IPS-11a (cell line): Measurements from ENCODE around the gene ASTN2.

Source experiments
- H3K4me3 ChIP-seq: one replicate; pipeline ENCODE4 v1.5.1; 2013; ENCODE audit warnings: low read depth, low read length, control low read depth

The ASTN2 gene

GRCh38 chr9:117303643-117304230 is 111.1 kb downstream of the ASTN2 start:
- no peak overlapping the region for H3K4me3 ChIP-seq

- no peak overlapping the region for H3K4me3 ChIP-seq
These were observed 112.4 kb downstream of the ASTN2 start for GRCh38 chr9:117302487-117302886.

DNA sequence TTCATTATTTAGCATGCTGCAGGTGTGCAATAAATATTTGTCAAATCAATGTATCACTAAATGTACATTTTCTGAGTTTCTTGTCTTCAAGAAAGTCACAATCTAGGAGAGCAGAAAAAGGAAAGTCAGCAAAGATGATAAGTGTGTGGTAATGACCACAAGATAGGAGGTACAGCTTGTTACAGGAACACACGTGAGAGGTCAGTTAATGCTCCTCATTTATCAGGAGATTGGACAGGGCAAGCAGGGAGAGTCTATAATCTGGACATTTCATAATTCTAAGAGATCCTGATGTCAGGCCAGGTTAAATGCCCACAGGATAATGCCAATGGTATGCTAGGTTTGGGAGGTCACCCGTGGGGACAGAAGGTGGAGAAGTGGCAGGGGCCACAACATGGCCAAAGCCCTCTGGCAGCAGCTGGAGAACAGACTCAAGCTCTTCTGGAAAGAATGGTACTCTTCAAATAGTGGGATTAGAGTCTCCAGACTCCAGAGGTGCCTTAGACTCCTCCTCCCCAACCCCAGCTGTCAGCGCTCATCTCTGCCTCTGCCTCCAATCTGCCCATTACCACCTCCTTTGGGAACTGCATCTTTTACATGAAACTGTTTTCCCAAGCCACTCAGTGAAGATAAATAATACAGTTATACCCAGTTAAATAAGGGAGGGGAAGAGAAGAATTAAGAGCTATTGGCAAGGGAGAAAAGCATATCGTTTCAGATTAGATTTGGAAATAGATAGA is 114.3 kb downstream of the ASTN2 start:
- H3K4me3 ChIP-seq = no peak overlapping the region

DNA sequence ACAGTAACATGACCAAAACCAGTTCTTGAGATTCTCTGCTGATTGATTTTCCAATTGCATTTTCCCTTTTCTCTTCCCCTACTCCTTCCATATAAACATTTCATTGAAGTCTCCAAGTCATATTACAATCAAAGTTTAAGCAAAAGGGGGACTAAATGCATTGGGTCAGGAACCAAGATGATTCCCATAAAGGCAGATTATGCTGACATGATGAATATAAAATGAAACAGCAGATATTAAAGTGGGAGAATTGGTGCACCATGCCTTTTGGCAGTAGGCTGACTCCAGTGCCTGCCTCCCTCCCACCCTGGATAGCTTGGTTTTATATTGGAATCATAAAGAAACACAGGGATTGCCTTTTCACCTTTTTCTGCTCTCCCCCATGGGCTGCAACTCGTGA is 118.4 kb downstream of the ASTN2 start:
- H3K4me3 ChIP-seq = no peak overlapping the region

GRCh38 chr9:117293206-117294114 is 121.4 kb downstream of the ASTN2 start:
- H3K4me3 ChIP-seq = no peak overlapping the region

DNA sequence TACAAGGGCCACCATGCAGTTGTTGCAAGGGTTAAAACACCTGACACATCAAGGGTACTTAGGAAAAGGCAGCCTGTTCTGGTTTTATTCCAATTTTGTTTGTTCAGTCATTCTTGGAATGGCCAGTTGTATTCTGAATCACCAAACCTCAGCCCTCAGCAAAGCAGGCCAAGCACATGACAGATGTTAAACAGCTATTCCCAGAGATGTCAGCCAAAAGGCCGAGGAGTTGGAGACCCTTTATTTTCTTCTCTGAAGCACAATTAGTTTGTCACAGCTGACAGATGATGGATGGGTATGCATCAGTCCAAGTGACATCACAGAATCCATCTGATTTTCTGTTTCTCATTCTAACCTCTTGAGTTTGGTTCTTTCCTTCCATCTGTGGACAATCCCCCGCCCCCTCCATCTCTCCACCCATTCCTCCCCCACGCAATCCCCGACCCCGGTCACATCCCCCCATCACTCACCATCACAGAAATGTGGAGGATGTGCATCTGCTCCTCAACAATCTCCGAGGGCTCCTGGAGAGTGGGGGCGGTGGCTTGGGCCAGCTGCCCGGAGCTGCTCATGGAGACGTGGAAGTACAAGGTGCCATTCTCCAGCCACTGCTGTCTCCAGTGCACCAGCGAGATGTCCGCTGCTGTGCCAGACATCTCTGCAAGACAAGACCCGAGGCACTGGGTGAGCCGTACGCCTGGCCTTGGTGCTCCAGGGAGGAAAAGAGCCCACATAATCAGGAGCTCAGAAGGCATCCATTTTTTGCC is 123.8 kb downstream of the ASTN2 start:
- no peak overlapping the region for H3K4me3 ChIP-seq

GRCh38 chr9:117290306-117290840 is 124.5 kb downstream of the ASTN2 start:
- H3K4me3 ChIP-seq = no peak overlapping the region

- H3K4me3 ChIP-seq = no peak overlapping the region
These were observed 128.6 kb downstream of the ASTN2 start for GRCh38 chr9:117286245-117286644.

GRCh38 chr9:117284414-117284813 is 130.4 kb downstream of the ASTN2 start:
- H3K4me3 ChIP-seq = no peak overlapping the region

GRCh38 chr9:117282541-117282940 is 132.3 kb downstream of the ASTN2 start:
- no peak overlapping the region for H3K4me3 ChIP-seq

- no peak overlapping the region for H3K4me3 ChIP-seq
These were observed 136.3 kb downstream of the ASTN2 start for GRCh38 chr9:117278471-117279035.

DNA sequence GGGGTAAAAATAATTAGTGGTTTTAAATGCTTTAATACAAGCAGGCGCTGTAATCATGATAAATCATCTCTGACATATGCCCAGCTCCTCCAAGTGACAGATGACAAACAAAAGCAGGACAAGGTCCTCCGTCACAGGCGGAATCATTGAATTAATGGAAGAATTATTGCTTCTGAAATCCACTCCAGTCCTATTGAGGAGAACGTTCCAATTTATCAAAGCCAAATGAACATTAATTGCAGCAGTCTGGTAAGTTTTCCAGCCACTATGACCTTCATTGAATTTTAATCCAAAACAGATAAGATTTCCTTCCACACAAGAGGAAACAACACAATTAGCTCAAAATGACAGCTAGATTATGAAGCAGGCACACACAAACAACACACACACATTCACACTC is 136.8 kb downstream of the ASTN2 start:
- no peak overlapping the region for H3K4me3 ChIP-seq

DNA sequence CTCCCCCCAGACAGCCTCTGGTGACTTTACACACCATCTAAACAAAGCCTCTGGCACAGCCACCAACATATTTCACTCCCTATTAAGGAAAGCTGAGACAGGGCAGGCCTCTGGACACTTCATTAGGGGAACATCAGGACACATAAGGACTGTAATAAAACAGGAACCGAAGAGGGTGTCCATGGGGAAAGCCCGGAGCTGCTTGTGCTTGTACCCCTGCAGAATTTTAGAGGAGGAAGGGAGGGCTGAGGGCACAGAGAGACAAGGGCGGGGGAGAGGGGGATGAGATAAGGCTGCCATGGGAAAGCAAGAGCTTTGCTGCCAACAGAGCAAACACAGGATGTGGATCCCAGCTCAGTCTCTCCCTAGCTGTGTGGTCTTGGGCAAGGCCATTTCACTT is 138.4 kb downstream of the ASTN2 start:
- H3K4me3 ChIP-seq = no peak overlapping the region

GRCh38 chr9:117273612-117274011 is 141.2 kb downstream of the ASTN2 start:
- no peak overlapping the region for H3K4me3 ChIP-seq

DNA sequence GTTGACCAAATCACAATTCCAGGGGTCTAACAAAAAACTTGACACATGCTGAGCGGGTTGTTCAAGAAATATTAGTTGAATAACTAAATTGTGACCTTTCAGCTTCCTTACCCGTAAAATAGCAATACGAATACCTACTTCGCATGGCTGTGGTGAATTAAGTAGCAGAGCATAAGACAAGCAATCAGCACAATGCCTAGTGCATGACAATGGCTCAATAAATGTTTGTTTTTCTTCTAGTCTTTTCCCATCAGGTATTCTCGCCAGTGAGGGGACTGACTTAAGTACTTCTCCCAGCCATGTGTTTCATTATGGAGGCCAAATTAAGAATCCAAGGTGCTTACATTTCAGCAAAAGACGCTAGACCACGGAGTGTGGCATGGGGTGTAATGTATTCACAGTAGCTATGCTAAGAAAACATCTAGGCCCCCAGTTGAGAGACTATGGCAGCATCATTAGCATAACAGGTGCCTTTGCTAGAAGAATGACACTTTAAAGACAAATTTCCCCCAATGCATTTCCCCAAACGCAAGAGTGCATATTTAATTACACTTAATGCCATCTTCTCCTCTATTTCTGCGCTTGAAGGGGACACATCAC is 145.9 kb downstream of the ASTN2 start:
- no peak overlapping the region for H3K4me3 ChIP-seq

DNA sequence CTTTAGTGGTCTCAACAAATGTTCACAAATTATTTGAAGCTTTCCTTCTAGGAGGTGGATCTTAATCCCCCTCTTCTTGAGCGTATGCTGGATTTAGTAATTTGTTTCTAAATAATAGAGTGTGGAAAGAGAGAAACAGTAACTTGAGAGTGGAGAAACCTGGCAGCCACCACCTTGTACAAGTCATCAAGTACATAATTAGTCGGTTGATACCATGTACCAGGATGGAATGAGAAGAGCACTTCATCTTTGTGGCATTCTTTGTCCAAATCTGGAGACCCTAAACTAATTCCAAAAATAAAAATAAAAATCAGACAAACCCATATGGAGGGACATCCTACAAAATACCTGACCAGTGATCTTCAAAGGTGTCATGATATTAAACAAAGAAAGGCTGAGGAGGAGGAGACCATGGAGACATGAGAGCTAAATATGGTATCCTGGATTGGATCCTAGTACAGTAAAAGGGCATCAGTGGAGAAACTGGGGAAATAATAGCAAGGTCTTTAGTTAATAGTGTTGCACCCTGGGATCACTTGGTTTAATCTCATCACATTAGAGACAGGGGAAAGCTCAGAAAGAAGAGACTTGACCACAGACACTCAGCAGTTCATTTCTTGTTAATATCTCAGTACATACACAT is 147.9 kb downstream of the ASTN2 start:
- no peak overlapping the region for H3K4me3 ChIP-seq

DNA sequence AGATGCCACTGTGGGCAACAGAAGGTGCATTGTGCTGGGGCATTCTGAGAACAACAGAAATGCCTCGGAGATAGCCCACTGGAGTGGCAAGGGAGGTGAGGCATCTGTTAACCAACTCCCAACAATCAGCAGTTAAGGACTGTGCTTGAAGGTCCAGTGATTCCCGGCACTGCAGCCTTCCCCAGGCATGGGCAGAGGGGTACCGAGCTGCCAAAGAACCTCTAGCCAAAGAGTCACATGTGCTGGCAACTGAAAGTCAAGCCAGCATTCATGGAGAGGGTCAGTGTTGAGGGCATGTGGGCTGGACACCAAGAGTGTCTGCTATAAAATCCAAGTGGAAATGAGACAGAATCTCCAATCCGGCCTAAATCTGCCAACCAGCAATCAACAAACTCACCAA is 149.6 kb downstream of the ASTN2 start:
- H3K4me3 ChIP-seq = no peak overlapping the region

GRCh38 chr9:117258184-117258866 is 156.5 kb downstream of the ASTN2 start:
- H3K4me3 ChIP-seq = no peak overlapping the region

- H3K4me3 ChIP-seq = no peak overlapping the region
These were observed 161.6 kb downstream of the ASTN2 start for GRCh38 chr9:117253261-117253660.
